H9 (cell line): ENCODE data around the gene ERICH6B. TPM values are rescaled to one million over a fixed set of nuclear protein-coding genes. Genes with fewer than 3 reads are reported as not detected.

Experiments
- DNase-seq: peaks from one replicate; pipeline ENCODE4 v3.0.0-alpha.2; 2017
- H2AFZ ChIP-seq: one replicate; pipeline ENCODE4 v1.6.1; 2013; ENCODE audit warnings: mild to moderate bottlenecking, low read length, control low read depth, moderate library complexity
- H2AK5ac ChIP-seq: 2 replicates; pipeline ENCODE4 v1.6.1; 2013; ENCODE audit warnings: low read length, control low read depth, mixed read lengths; ENCODE audit not compliant: insufficient read length
- H2BK120ac ChIP-seq: one replicate; pipeline ENCODE4 v1.6.1; 2013; ENCODE audit warnings: low read depth, mild to moderate bottlenecking, low read length, control low read depth, inconsistent platforms; ENCODE audit not compliant: poor library complexity, severe bottlenecking
- H2BK12ac ChIP-seq: 2 replicates; pipeline ENCODE4 v1.6.1; 2013; ENCODE audit warnings: low read length, control low read depth, mixed read lengths, low read depth; ENCODE audit not compliant: insufficient read length
- H2BK15ac ChIP-seq: 2 replicates; pipeline ENCODE4 v1.6.1; 2013; ENCODE audit warnings: low read depth, low read length, control low read depth
- H2BK20ac ChIP-seq: one replicate; pipeline ENCODE4 v1.6.1; 2013; ENCODE audit warnings: low read depth, mild to moderate bottlenecking, low read length, control low read depth, inconsistent platforms; ENCODE audit not compliant: poor library complexity, severe bottlenecking
- H2BK5ac ChIP-seq: 2 replicates; pipeline ENCODE4 v1.6.1; 2013; ENCODE audit warnings: low read length, control low read depth, mixed read lengths; ENCODE audit not compliant: insufficient read length
- H3K14ac ChIP-seq: 2 replicates; pipeline ENCODE4 v1.6.1; 2013; ENCODE audit warnings: low read length, control low read depth; ENCODE audit not compliant: insufficient read depth
- H3K18ac ChIP-seq: 2 replicates; pipeline ENCODE4 v1.6.1; 2013; ENCODE audit warnings: low read depth, mild to moderate bottlenecking, mixed read lengths, low read length, control low read depth; ENCODE audit not compliant: insufficient read length
- H3K23ac ChIP-seq: 2 replicates; pipeline ENCODE4 v1.6.1; 2013; ENCODE audit warnings: low read length, control low read depth, mixed read lengths, low read depth; ENCODE audit not compliant: insufficient read length
- H3K23me2 ChIP-seq: 2 replicates; pipeline ENCODE4 v1.6.1; 2013; ENCODE audit warnings: low read depth, mild to moderate bottlenecking, mixed read lengths, low read length, control low read depth; ENCODE audit not compliant: insufficient read length, poor library complexity, severe bottlenecking
- H3K27ac ChIP-seq: 2 replicates; pipeline ENCODE4 v1.5.1; 2013; ENCODE audit warnings: low read length, control low read depth, mixed read lengths, low read depth; ENCODE audit not compliant: insufficient read length
- H3K27me3 ChIP-seq: 2 replicates; pipeline ENCODE4 v1.6.1; 2013; ENCODE audit warnings: low read length, control low read depth, inconsistent platforms; ENCODE audit not compliant: insufficient read depth
- H3K4ac ChIP-seq: 2 replicates; pipeline ENCODE4 v1.6.1; 2013; ENCODE audit warnings: low read depth, mild to moderate bottlenecking, control low read depth, inconsistent platforms, low read length, moderate library complexity
- H3K4me1 ChIP-seq: 2 replicates; pipeline ENCODE4 v1.6.1; 2013; ENCODE audit warnings: low read length, control low read depth, inconsistent platforms; ENCODE audit not compliant: insufficient read depth
- H3K4me2 ChIP-seq: 2 replicates; pipeline ENCODE4 v1.6.1; 2013; ENCODE audit warnings: low read length, control low read depth, mixed read lengths; ENCODE audit not compliant: insufficient read length, insufficient read depth
- H3K56ac ChIP-seq: 2 replicates; pipeline ENCODE4 v1.6.1; 2013; ENCODE audit warnings: low read depth, mild to moderate bottlenecking, mixed read lengths, low read length, control low read depth; ENCODE audit not compliant: insufficient read length
- H3K79me1 ChIP-seq: 2 replicates; pipeline ENCODE4 v1.6.1; 2013; ENCODE audit warnings: low read depth, mild to moderate bottlenecking, moderate library complexity, low read length, control low read depth, inconsistent platforms; ENCODE audit not compliant: insufficient read depth, poor library complexity, severe bottlenecking
- H3K79me2 ChIP-seq: 2 replicates; pipeline ENCODE4 v1.6.1; 2013; ENCODE audit warnings: low read length, control low read depth, inconsistent platforms; ENCODE audit not compliant: insufficient read depth
- H3K9ac ChIP-seq: 2 replicates; pipeline ENCODE4 v1.6.1; 2013; ENCODE audit warnings: low read length, control low read depth, mixed read lengths; ENCODE audit not compliant: insufficient read length; ENCODE audit errors: extremely low read depth
- H3K9me3 ChIP-seq: one replicate; pipeline ENCODE4 v1.6.1; 2013; ENCODE audit warnings: low read depth, low read length, inconsistent platforms; ENCODE audit not compliant: control insufficient read depth
- H3T11ph ChIP-seq: one replicate; pipeline ENCODE4 v1.6.1; 2013; ENCODE audit warnings: mild to moderate bottlenecking, low read length, control low read depth, inconsistent platforms
- H4K20me1 ChIP-seq: one replicate; pipeline ENCODE4 v1.6.1; 2013; ENCODE audit not compliant: control insufficient read depth, insufficient read length, insufficient read depth
- H4K5ac ChIP-seq: 2 replicates; pipeline ENCODE4 v1.6.1; 2013; ENCODE audit warnings: low read depth, mild to moderate bottlenecking, mixed read lengths, low read length, control low read depth; ENCODE audit not compliant: insufficient read length
- H4K8ac ChIP-seq: replicated peaks from 2 replicates; pipeline ENCODE4 v1.6.1; 2013; ENCODE audit warnings: low read length, control low read depth, mixed read lengths, low read depth; ENCODE audit not compliant: insufficient read length
- H4K91ac ChIP-seq: 2 replicates; pipeline ENCODE4 v1.6.1; 2013; ENCODE audit warnings: low read depth, mild to moderate bottlenecking, moderate library complexity, mixed read lengths, low read length, control low read depth; ENCODE audit not compliant: insufficient read length
- H3K27ac Mint-ChIP-seq, 3 experiments: 2 replicates in 2 of 3; 3 replicates in 1 of 3; pipeline ENCODE4 v1.8.0; 2020 to 2021; ENCODE audit warnings: mixed read lengths in 3 of 3, mild to moderate bottlenecking in 1 of 3, moderate library complexity in 1 of 3
- H3K27me3 Mint-ChIP-seq: 2 replicates; pipeline ENCODE4 v1.8.0; 2021; ENCODE audit warnings: low read depth, mild to moderate bottlenecking, moderate library complexity, mixed read lengths
- H3K36me3 Mint-ChIP-seq, 3 experiments: 2 replicates in 2 of 3; 3 replicates in 1 of 3; pipeline ENCODE4 v1.8.0; 2020 to 2021; ENCODE audit warnings: low read depth in 3 of 3, mixed read lengths in 3 of 3; ENCODE audit not compliant: insufficient read depth in 1 of 3
- H3K4me1 Mint-ChIP-seq, 2 experiments: 2 replicates each; pipeline ENCODE4 v1.8.0; 2020; ENCODE audit warnings: mixed read lengths in 2 of 2
- H3K4me3 Mint-ChIP-seq, 2 experiments: 2 replicates in 1 of 2; 3 replicates in 1 of 2; pipeline ENCODE4 v1.8.0; 2020 to 2021; ENCODE audit warnings: mild to moderate bottlenecking in 2 of 2, mixed read lengths in 2 of 2, moderate library complexity in 1 of 2
- H3K9me3 Mint-ChIP-seq, 2 experiments: 2 replicates in 1 of 2; 3 replicates in 1 of 2; pipeline ENCODE4 v1.8.0; 2020; ENCODE audit warnings: mild to moderate bottlenecking in 2 of 2, mixed read lengths in 2 of 2, moderate library complexity in 1 of 2
- WGBS: extraction: QIAGEN DNeasy Blood & Tissue Kit; methylation state at CpG from one replicate; pipeline ENCODE4 v1.1.7; 2013; ENCODE audit warnings: missing lambda C conversion rate, low lambda C conversion rate, mixed read lengths; ENCODE audit not compliant: insufficient read length; ENCODE audit errors: extremely low coverage; 5-methylcytosine and 5-hydroxymethylcytosine counted together
- total RNA-seq: library from RNA; stranded (reverse); gene quantifications from 2 replicates; pipeline ENCODE4 v1.2.1, GENCODE V29; 2021
- TF ChIP-seq, protein P1 (sequence below): fragments of 200-600 bp; sonication (generic); conservative IDR thresholded peaks from 3 replicates; pipeline ENCODE4 v1.8.0; 2021; ENCODE audit warnings: antibody characterized with exemption, mild to moderate bottlenecking

The ERICH6B gene
- total RNA-seq, 1 experiment from 2014 or later = not detected

DNA sequence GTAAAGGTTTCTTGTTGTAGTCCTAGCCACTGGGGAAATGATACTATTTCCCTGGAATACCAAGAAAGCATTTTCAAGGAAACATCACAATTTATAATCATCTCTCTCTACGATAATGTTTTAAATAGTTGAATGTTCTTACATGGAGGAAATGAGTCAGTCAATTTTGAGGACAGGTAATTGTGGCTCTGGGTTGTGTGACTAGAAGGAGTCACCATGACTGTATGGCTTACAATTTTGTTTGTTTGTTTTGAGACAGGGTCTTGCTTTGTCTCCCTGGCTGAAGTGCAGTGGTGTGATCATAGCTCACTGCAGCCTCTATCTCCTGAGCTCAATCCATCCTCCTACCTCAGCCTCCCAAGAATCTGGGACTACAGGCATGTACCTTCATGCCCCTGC is 103.4 kb downstream of the ERICH6B start:
- H3K36me3 Mint-ChIP-seq = peaks cover 12 to 44% (median 43%) of the 10 kb centered on the region in 3 experiments; a peak in 6 of 7 replicates
- Histone ChIP-seq H3K9me3 (no peaks in the 10 kb centered on the region), H3K23me2 (no peaks in the 10 kb centered on the region), H3K56ac (no peak overlapping the region), H3K4me2 (no peak overlapping the region), H4K20me1 (no peaks in the 10 kb centered on the region), H3K27me3 (no peaks in the 10 kb centered on the region), H3K23ac (no peak overlapping the region), H2BK15ac (no peak overlapping the region), H3K4me1 (no peaks in the 10 kb centered on the region), H4K91ac (no peak overlapping the region), H2AFZ (no peak overlapping the region), H4K8ac (no peak overlapping the region), H3K9ac (no peak overlapping the region), H2BK5ac (no peak overlapping the region), H4K5ac (no peak overlapping the region), H2BK12ac (no peak overlapping the region), H3K14ac (no peak overlapping the region), H2BK20ac (no peak overlapping the region), H3K79me1 (no peaks in the 10 kb centered on the region), H2AK5ac (no peak overlapping the region), H3K18ac (no peak overlapping the region), H2BK120ac (no peak overlapping the region), H3K79me2 (no peaks in the 10 kb centered on the region), H3T11ph (no peak overlapping the region), H3K27ac (no peak overlapping the region), H3K4ac (no peak overlapping the region)
- no peak overlapping the region for H3K4me3 Mint-ChIP-seq
- DNase-seq = no peak
- no CpG with 5 or more reads among the region's 1 CpG for WGBS
- TF ChIP-seq, protein P1, sequence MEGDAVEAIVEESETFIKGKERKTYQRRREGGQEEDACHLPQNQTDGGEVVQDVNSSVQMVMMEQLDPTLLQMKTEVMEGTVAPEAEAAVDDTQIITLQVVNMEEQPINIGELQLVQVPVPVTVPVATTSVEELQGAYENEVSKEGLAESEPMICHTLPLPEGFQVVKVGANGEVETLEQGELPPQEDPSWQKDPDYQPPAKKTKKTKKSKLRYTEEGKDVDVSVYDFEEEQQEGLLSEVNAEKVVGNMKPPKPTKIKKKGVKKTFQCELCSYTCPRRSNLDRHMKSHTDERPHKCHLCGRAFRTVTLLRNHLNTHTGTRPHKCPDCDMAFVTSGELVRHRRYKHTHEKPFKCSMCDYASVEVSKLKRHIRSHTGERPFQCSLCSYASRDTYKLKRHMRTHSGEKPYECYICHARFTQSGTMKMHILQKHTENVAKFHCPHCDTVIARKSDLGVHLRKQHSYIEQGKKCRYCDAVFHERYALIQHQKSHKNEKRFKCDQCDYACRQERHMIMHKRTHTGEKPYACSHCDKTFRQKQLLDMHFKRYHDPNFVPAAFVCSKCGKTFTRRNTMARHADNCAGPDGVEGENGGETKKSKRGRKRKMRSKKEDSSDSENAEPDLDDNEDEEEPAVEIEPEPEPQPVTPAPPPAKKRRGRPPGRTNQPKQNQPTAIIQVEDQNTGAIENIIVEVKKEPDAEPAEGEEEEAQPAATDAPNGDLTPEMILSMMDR = no peak
- H3K4me1 Mint-ChIP-seq = peaks cover 11 to 14% of the 10 kb centered on the region in 2 experiments
- H3K27ac Mint-ChIP-seq = no peak overlapping the region
- H3K9me3 Mint-ChIP-seq = no peaks in the 10 kb centered on the region
- no peaks in the 10 kb centered on the region for H3K27me3 Mint-ChIP-seq
